ENCODE measurements around the gene PXK.

- no peak for TF ChIP-seq ZNF274 (IDR thresholded peaks at IDR 0.05; ENCODE audit: low read depth, low read length)
- TF ChIP-seq YY1 (IDR thresholded peaks at IDR 0.05; ENCODE audit: insufficient read depth, insufficient read length): no peak
- no peak for TF ChIP-seq SUZ12 (IDR thresholded peaks at IDR 0.05; ENCODE audit: extremely low read depth, insufficient read depth, insufficient read length)
Measured at GRCh38 chr3:58441514-58442450, 109.1 kb downstream of the PXK start.
